ENCODE results near the gene TPH2.

The TPH2 gene

DNA sequence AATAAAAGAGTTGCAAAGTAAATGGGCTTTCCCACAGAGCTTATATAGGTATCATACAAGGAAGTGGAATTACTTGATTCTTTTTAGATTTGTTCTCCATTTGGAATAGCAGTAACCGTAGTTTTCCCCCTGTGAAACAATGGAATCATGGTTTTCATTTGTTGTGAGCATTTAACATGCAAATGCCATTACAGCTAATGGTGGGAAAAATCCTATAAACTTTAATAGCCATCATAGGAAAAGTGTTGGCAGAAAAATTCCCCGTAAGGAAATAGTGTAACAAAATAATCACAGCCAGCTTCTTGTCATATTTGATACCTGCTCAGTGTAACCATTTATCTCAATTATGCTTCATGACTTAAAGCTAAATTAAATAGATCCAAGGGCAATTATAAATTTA lies 95.3 kb downstream of the TPH2 start:
- DNase-seq (ENCODE audit: low read depth in 2 of 2, low spot score in 1 of 2), result no peak

DNA sequence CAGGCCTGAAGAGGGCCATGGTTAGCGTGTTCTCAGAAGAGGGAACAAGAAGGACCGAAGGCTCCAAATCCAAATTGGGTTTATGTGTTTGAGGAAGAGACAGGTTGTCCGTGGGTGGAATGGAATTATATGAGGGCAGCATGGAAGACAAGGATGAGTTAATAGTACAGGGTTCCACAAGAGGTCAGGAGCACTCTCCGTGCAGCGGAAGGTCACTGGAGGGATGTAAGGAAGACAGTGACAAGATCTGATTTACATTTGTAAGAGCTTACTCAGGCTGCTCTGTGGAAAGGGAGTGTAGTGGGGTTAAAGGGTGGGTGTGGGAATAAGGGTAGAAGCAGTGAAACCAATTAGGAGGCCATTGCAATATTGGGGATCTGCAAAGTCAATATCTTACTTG lies 97.0 kb downstream of the TPH2 start:
- no peak for DNase-seq (ENCODE audit: low read depth in 2 of 2, low spot score in 1 of 2)

DNA sequence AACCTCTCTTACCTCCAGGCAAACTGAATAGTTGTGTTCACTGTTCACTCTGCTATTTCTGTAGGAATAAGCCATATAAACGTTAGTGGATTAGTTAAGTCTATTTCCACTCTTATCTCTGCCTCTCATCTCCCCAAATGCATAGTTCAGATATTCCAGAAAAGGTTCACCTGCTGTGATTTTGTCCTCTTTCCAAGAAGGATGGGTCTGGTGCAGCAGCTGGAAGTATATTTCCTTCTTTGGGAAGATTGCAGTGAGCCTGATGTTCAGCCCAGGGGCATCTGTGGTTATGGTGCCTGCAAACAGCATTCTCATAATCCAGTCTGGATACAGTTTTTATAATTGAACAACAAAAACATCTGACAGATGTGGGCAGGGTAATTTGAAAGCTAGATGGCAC lies 97.7 kb downstream of the TPH2 start:
- no peak for DNase-seq (ENCODE audit: low read depth in 2 of 2, low spot score in 1 of 2)

DNA sequence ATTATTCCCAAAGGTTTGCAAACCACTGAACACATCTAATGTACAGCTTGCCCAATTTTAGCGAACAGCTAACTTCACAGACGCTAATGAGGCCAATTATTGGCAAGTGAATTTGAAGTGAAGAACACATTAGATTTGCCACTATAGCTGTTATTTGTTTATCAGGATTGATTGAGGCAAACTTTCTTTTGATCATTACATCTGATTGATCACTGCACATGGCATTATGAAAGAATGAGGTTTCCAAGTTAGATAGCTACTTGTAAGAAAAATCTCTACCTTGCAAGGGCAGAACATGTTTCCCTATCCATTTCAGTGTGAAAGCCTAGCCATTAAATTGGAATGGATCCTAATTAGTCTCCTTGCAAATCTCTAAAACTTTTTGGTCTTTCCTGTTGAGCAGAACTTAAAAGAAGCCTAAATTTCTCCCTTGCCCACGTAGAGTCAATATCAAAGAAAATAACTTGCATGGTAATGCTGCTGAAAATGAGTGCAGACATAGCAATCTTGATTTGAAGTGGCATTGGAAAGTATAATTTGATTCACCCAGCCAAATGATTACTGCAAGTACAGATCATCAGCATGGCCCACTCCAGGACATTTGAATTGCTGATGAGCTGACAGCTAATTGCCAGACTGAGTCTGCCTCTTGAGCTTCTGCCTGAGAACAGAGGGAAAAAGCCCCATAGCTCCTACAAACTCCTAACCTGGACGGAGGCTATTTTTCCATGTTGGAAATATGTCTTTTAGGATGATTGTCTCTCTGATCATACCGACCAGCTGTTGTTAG lies 98.6 kb downstream of the TPH2 start:
- DNase-seq (ENCODE audit: low read depth in 2 of 2, low spot score in 1 of 2), result no peak

DNA sequence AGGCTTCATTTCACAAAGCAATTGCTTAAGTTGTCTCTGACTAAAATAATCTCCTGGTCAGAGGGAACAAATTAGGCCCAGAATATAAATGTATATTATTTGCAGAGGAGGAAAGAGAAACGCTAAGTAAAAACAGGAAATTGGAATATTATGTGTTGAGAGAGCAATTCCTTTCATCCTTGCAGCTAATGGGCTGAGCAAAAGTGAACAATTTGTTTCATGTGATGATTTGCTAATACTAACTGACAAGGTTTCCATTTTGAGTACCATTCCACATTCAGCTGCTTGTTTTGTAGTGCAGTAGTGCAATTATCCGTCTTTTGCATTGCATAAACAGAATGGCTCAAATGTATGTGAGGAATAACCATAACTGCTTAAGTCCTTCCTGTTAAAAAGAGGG lies 103.2 kb downstream of the TPH2 start:
- DNase-seq (ENCODE audit: low read depth in 2 of 2, low spot score in 1 of 2), result no peak

DNA sequence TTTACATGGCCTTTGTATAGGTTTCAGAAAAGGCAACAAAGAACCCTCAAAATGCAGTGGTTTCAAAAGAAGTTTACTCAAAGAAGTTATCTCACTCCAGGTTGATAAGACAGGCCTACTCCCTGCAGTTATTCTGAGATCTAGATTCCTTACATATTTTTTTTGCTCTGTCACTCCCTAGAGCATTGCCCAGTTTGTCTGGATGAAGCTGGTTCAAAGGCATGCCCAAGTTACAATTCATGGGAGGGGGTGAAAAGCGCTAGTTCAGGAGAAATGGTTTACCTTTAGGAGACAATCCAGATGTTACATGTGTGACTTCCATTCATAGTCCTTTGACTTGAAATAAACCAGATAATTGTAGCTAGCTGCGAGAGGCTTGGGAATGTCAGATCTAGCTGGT lies 115.0 kb downstream of the TPH2 start:
- no peak for DNase-seq (ENCODE audit: low read depth in 2 of 2, low spot score in 1 of 2)

DNA sequence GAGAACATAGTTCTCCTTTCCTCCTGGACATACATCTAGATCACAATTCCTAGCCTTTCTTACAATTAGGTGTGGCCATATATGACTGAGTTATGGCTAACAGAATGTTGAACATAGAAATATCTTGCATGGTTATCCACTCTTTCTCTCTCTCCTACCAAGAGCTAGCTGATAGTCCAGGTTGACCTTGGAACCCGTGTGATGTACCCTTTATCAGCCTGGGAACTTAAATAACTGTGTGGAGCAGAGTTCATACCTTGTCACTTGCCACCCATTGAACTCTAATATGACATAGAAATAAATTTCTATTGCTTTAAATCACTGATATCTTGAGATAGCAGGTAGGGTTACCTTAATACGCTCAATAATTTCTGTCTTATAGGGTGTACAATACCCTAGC lies 115.9 kb downstream of the TPH2 start:
- DNase-seq (ENCODE audit: low read depth in 2 of 2, low spot score in 1 of 2), result no peak

DNA sequence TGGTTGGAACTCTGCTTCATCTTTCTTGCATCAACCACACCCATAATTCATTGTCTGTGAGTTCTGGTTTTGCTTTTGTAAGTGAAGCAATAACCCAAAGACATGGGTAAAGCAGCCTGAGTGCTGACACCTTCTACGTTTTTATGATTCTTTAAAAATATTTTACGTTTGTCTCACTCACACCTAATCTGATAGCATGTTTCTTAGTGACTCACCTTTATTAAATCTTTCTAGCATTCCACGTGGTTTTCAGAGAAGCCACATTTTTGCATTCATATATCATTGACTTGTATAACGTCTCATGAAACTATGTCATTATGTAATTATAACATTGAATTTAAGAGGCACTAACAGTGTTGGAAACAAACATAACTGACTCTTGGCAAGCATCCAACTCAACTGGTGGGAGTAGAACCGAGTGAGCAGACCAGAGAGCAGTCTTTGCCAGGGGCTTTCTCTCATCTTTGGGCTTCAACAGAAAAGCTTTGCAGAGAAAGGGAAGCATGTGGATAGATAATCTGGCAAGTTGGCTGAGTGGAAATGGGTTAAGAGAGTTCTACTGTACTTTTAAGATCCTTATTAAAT lies 118.8 kb downstream of the TPH2 start:
- DNase-seq (ENCODE audit: low read depth in 2 of 2, low spot score in 1 of 2), result no peak

DNA sequence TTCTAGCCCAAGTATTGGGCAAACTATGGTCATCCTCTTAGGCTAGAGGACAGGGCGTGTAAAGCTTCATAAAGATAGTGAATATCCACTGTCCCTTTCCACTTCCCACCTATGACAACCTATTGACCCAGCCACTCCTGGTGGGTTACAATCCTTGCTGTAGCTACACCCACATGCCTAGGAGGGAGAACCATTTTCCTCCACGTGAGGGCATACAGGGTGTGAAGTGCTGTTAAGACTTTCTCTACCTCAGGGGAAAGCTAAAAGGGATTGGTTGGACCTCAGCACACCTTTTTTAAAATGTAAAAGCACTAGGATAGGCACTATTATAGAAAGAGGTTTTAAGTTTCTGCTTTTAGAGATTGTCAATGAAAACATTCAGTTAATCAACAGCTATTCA lies 124.4 kb downstream of the TPH2 start:
- DNase-seq (ENCODE audit: low read depth in 2 of 2, low spot score in 1 of 2), result no peak

DNA sequence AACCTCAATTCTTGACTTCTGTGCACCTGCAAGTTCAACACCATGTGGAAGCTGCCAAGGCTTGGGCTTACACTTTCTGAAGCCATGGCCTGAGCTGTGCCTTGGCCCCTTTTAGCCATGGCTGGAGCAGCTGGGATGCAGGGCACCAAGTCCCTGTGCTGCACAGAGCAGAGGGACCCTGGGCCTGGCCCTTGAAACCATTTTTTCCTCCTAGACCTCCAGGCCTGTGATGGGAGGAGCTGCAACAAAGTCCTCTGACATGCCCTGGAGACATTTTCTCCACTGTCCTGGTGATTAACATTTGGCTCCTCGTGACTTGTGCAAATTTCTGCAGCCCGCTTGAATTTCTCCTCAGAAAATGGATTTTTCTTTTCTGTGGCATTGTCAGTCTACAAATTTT lies 132.4 kb downstream of the TPH2 start:
- no peak for DNase-seq (ENCODE audit: low read depth in 2 of 2, low spot score in 1 of 2)

DNA sequence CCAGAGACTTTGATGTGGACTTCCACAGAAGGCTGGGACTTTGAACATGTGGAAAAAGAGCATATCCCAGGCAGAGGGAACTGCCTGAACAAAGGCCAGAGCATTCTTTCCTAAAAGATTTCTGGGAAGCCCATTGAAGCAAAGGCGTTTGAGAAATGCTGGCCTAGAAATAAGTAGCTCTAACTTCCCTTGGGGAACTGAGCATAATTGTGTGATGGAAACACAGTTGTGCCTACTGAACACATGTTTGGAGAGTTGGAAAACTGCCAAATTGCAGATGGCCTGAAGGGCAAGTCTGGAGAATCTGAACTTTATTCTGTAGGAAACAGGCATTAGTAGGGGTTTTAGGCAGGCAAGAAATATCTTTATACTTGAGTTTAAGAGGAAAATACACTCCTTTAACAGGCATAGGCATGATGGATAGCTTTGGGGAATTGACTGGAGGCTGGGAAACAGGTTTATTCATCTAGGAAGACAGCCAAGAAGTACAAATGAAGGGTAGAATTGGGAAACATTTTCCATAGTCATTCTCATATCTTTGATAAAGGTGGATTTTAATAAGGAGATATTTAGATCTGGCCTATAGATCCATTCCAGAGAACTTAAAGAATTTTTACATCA lies 134.1 kb downstream of the TPH2 start:
- no peak for DNase-seq (ENCODE audit: low read depth in 2 of 2, low spot score in 1 of 2)

DNA sequence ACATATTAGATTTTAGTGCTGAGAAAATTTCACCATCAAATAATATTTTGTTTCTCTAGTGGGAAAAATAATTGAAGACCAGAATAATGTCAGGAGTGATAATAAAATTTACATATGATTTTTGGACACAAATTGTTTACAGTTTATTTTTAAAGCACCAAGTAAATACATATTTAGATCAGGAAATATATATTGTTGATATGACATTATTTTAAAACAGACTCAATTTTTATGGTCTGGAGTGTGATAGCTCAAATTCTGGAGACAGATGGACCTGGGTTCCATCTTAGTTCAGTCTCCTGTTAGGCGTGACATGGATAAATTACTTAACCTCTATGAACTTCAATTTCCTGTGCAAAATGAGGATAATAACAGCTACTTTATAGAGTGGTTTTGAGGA lies 135.4 kb downstream of the TPH2 start:
- no peak for DNase-seq (ENCODE audit: low read depth in 2 of 2, low spot score in 1 of 2)

DNA sequence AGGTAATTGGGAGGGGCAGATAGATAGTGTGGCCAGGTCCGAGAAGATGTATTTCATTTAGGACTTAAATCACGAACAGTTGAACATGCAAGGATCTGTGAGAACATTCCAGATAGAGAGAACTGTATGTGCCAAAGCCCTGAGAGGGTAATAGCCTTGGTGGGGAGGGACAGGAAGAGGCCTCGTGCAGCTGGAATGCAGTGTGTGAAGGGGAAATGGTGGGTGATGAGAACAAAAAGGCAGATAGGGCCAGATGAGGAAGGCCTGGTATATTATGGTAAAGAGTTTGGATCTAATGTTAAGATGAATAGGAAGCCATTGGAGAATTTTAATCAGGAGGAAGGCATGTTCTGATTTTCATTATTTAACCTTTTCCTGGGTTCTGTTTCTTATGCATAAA lies 136.3 kb downstream of the TPH2 start:
- DNase-seq (ENCODE audit: low read depth in 2 of 2, low spot score in 1 of 2), result no peak

DNA sequence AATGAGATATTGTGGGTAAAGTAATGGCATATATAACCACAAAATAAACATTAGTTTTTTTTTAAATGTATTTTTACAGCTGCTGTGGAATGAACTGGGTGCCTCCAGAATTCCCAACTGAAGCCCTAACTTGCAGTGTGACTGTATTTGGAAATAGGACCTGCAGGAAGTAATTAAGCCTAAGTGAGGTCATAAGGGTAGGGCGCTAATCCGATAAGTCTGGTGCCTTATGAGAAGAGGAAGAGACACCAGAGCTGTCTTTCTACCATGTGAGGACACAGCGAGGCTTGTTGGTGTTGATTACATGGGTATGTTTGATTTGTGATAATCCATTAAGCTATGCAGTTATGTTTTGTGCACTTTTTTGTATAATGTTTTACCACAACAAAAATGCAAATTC lies 136.8 kb downstream of the TPH2 start:
- DNase-seq (ENCODE audit: low read depth in 2 of 2, low spot score in 1 of 2), result no peak

DNA sequence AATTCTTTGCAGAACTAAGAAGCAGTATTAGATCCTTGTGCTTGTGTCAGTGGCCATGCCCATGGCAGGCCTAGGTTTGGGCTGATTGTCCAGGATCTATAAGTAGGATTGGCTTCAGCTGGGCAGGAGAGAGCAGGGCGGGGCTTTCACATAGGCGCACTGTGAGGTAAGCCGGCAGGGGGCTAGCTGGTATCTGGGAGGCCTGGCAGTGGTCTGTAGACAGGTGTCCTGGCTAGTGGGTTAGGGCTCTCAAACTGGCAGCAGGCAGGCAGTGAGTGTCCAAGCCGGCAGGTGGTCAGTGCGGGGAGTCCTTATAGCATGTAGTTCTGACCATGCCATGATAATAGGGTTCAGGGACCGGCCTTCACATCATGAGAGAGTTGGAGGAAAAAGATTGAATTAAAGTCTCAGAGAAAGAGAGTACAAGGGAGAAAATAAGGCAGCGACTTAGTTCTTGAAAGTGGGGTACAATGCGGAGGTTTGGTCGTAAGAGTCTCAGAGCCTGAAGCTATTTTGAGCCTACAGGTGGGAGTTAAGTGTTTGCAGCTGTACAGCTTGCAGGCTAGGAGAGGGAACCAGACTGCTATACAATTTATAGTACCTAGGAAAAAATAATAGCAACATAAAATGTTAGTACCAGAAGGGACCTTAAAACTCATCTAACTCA lies 137.4 kb downstream of the TPH2 start:
- DNase-seq (ENCODE audit: low read depth in 2 of 2, low spot score in 1 of 2), result no peak

DNA sequence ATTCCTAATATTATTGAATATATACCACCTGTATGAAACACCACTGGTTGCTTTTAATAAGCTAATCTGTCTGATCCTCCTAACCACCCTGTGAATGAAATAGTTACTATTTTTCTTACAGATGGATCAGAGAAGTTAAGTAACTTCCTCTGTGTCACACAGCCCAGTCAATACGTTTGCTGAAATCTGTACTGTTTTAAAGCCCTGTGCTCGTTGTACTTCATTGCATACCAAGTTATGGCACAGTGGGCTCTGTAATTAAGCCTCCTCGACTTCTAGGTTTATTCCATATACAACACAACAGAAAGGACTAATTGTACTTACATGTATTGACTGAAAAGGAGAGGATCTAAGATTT lies 137.9 kb downstream of the TPH2 start:
- DNase-seq (ENCODE audit: low read depth in 2 of 2, low spot score in 1 of 2), result no peak

DNA sequence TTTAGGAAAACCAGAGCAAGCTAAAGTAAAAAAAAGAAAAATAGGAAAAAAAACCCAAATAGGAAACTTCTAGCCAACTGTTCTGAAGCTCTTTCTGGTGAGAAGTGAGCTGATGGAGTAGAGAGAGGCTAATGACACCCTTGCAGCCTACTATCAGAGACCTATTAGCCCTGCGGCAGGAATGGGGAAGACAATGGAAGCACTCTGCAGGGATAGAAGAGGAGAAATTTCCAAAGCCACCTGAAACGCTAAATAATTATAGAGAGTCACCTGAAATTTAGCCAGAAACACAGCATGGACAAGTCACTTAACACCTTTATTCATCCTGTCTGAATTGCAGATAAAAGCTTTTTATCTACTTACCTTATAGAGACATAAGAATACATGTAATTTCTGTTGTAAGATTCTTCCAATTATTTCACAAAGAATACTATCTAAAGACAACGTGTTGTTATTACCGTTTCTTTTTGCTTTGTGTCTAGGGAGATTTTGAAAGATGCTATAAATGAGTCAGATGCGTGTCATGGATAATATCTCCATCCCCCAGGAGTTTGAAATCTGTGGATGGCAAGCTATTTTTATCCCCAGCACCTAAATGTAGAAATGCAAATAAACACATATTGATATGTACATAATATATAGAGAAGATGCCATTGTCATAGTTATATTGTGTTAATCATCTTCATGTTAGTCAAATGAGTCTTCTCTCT lies 138.6 kb downstream of the TPH2 start:
- no peak for DNase-seq (ENCODE audit: low read depth in 2 of 2, low spot score in 1 of 2)

DNA sequence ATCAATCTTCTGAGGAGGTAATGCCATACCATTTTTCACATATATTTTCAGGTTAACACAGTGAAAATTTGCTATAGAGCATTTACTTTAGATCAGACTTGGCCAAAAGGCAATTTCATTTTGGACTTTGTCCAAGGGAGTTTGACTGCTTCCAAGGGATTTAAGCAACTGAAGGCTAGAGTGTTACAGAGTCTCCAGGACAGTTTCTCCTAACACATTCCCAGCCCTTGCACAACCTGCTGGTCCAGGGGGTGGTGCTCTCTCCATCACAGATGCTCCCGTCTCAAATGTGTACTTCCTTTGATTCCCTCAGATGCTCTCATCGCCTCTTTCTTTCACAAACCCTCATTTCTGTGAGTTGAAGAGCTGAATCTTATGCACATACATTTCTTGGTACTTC lies 143.1 kb downstream of the TPH2 start:
- no peak for DNase-seq (ENCODE audit: low read depth in 2 of 2, low spot score in 1 of 2)
